CD4-positive, CD25-positive, alpha-beta regulatory T cell (primary cell): ENCODE results near the gene IFTAP. TPM values are rescaled to one million over a fixed set of nuclear protein-coding genes. Genes with fewer than 3 reads are reported as not detected.

Source experiments
- ATAC-seq, 2 donors: fragments of 150-1000 bp; cut with Tn5 transposase; one replicate each; pipeline ENCODE4 v1.10.0; 2021; ENCODE audit warnings: low read depth in 2 of 2, moderate number of reproducible peaks in 2 of 2, moderate library complexity in 1 of 2
- DNase-seq, 3 donors: peaks; one replicate each; pipeline versions ENCODE4 v3.0.0 to v3.0.0-alpha.2; 2012 to 2022; ENCODE audit warnings: mixed read lengths in 1 of 3
- H3K27ac ChIP-seq: one replicate; pipeline ENCODE4 v1.7.0; 2013; ENCODE audit warnings: mild to moderate bottlenecking, low read length; ENCODE audit not compliant: insufficient read depth, poor library complexity, severe bottlenecking
- H3K27me3 ChIP-seq: one replicate; pipeline ENCODE4 v1.7.0; 2013; ENCODE audit warnings: low read length; ENCODE audit not compliant: control insufficient read depth, insufficient read depth
- H3K36me3 ChIP-seq: one replicate; pipeline ENCODE4 v1.7.0; 2013; ENCODE audit warnings: mild to moderate bottlenecking, low read length, moderate library complexity; ENCODE audit not compliant: control insufficient read depth, insufficient read depth
- H3K4me1 ChIP-seq: 2 replicates; pipeline ENCODE4 v1.7.0; 2013; ENCODE audit warnings: mild to moderate bottlenecking, low read length; ENCODE audit not compliant: insufficient read depth, control insufficient read depth, poor library complexity, severe bottlenecking
- H3K4me3 ChIP-seq: one replicate; pipeline ENCODE4 v1.7.0; 2013; ENCODE audit warnings: low read depth, mild to moderate bottlenecking, low read length, moderate library complexity
- H3K9me3 ChIP-seq, 2 experiments: 1 replicate in 1 of 2; 2 replicates in 1 of 2; pipeline ENCODE4 v1.7.0; 2013; ENCODE audit warnings: low read length in 2 of 2, mild to moderate bottlenecking in 1 of 2, moderate library complexity in 1 of 2; ENCODE audit not compliant: control insufficient read depth in 2 of 2
- H3K27ac Mint-ChIP-seq, 3 donors: one replicate each; pipeline ENCODE4 v1.8.0; 2020 to 2022; ENCODE audit warnings: mild to moderate bottlenecking in 3 of 3, mixed read lengths in 3 of 3, moderate library complexity in 2 of 3
- H3K27me3 Mint-ChIP-seq: one replicate; pipeline ENCODE4 v1.8.0; 2022; ENCODE audit warnings: mild to moderate bottlenecking, mixed read lengths
- H3K36me3 Mint-ChIP-seq: one replicate; pipeline ENCODE4 v1.8.0; 2020; ENCODE audit warnings: mixed read lengths
- H3K4me1 Mint-ChIP-seq, 4 donors: one replicate each; pipeline ENCODE4 v1.8.0; 2020 to 2022; ENCODE audit warnings: mixed read lengths in 4 of 4, mild to moderate bottlenecking in 1 of 4
- H3K4me3 Mint-ChIP-seq, 4 donors: one replicate each; pipeline ENCODE4 v1.8.0; 2020 to 2022; ENCODE audit warnings: mild to moderate bottlenecking in 4 of 4, mixed read lengths in 4 of 4, moderate library complexity in 3 of 4
- H3K9me3 Mint-ChIP-seq, 7 donors: one replicate each; pipeline ENCODE4 v1.8.0; 2020 to 2022; ENCODE audit warnings: mixed read lengths in 7 of 7, mild to moderate bottlenecking in 3 of 7, moderate library complexity in 2 of 7
- polyA plus RNA-seq, 4 donors: library from polyadenylated mRNA; unstranded; fragments of 300-500 nt; fragmentation: Illumina TruSeq; gene quantifications; one replicate each; pipeline ENCODE4 v1.2.3, GENCODE V29; 2021
- total RNA-seq: library from RNA; stranded (reverse); gene quantifications from one replicate; pipeline ENCODE4 v1.2.3, GENCODE V29; 2022

The IFTAP gene
- total and polyA plus RNA-seq, 5 donors from 2014 or later, result 0.71 to 3.8 (median 2.5) TPM; not detected in 1

DNA sequence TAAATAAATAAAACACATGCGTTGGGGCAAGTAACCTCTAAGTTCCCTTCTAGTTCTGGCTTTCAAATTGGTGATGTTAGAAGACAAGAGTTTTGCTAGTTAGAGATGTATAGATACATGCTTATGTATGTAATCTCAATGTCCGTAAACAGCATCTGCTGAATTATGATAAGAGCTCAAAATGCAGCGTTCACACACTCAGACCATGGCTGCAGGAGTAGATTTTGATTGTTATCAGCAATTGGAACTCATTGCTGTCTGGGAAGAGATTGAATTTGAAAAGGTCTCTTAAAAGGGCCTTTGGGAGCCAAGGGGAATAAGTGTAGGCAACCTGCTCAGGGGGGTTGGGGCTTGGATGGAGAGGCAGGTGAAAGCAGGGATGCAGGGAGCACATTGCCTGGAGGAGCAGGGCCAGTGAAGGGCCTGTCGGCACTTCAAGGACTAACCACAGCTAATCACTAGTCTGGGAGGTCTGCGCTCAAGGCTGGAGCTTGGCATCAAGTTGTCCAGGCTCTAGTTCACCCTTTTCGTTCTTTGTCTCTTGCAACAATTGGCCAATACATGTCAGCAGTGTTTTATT lies 29.2 kb upstream of the IFTAP start:
- peaks cover 0 to 5% (median 0%) of the 10 kb centered on the region in 7 donors for H3K9me3 Mint-ChIP-seq
- no peak for DNase-seq
- H3K36me3 Mint-ChIP-seq, result no peaks in the 10 kb centered on the region
- peaks cover 22% of the 10 kb centered on the region for H3K27me3 Mint-ChIP-seq
- Histone ChIP-seq H3K9me3 (no peaks in the 10 kb centered on the region), H3K27me3 (peaks cover 9% of the 10 kb centered on the region), H3K36me3 (no peaks in the 10 kb centered on the region), H3K4me1 (no peaks in the 10 kb centered on the region), H3K4me3 (no peak overlapping the region), H3K27ac (no peak overlapping the region)
- H3K4me1 Mint-ChIP-seq, result peaks cover 0 to 12% (median 6%) of the 10 kb centered on the region in 4 donors
- H3K4me3 Mint-ChIP-seq, result no peak overlapping the region
- H3K27ac Mint-ChIP-seq, result peak overlapping the region in 1 of 3 donors; percentile 50
- no peak for ATAC-seq

DNA sequence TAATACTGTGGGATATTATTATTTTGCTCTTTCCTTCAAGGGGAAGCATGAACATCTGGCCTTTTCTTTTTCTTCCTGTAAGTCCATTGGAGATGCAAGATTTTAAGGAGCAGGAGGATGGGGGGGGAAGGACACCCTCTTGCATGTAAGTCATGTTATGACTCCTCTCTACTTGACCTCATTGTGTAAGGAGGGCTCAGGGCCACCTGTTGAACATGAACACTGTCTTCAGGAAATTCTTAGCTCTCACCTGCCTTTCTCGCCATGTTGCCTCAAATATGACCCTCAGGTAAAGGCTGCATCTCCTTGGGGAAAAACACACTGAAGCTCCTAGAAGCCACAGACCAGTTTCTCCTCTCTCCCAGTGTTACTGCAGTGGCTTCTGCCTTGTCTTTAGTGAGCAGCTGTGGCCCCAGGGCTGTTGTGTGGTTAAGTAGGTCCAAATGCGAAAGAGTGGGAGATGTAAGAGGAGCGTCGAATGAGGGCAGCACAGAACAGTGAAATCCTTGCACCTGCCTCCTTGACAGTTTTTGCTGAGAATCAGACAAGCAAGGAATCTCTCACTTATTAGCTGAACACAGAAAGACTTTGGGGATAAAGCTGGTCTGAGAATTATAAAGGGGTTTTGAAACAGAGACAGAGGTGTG lies 27.8 kb upstream of the IFTAP start:
- H3K4me1 Mint-ChIP-seq, result peaks cover 0 to 12% (median 6%) of the 10 kb centered on the region in 4 donors
- Histone ChIP-seq H3K27me3 (peaks cover 9% of the 10 kb centered on the region), H3K4me1 (no peaks in the 10 kb centered on the region), H3K36me3 (no peaks in the 10 kb centered on the region), H3K4me3 (no peak overlapping the region), H3K9me3 (no peaks in the 10 kb centered on the region), H3K27ac (no peak overlapping the region)
- H3K36me3 Mint-ChIP-seq, result no peaks in the 10 kb centered on the region
- H3K4me3 Mint-ChIP-seq, result no peak overlapping the region
- H3K27me3 Mint-ChIP-seq, result peaks cover 22% of the 10 kb centered on the region
- ATAC-seq (no peak), DNase-seq (no peak)
- peaks cover 0 to 3% (median 0%) of the 10 kb centered on the region in 7 donors for H3K9me3 Mint-ChIP-seq
- no peak overlapping the region for H3K27ac Mint-ChIP-seq

DNA sequence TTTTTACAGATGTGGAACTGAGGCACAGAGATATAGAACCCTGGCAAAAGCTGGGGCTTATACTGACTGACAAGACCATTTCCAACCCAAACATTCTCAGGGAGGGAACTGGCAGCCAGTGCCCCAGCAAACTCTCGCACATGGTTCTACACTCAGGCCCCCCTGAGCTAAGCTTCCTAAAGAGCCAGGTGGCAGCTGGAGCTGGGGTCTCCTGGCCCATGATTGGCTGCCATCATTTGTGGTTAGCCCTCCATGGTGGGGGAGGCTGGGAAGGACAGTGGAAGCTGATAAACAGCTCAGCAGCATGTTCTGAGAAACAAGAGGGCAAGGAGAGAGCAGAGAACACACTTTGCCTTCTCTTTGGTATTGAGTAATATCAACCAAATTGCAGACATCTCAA lies 26.6 kb upstream of the IFTAP start, which contains the start of gene RAG1:
RAG1 (plus strand) TSS at position 314 of the 400 bp plus-strand sequence. CDS start 5,298 bp downstream, outside the sequence.
- H3K27me3 ChIP-seq, result peaks cover 9% of the 10 kb centered on the region
- H3K36me3 Mint-ChIP-seq, result no peaks in the 10 kb centered on the region
- ATAC-seq, result no peak
- no peaks in the 10 kb centered on the region for H3K9me3 Mint-ChIP-seq
- H3K4me1 Mint-ChIP-seq, result peaks cover 0 to 12% (median 6%) of the 10 kb centered on the region in 4 donors
- H3K27ac ChIP-seq, result no peak within 1 kb of the TSS
- no peak for DNase-seq
- H3K27ac Mint-ChIP-seq, result no peak within 1 kb of the TSS
- no peak within 1 kb of the TSS for H3K4me3 Mint-ChIP-seq
- no peaks in the 10 kb centered on the region for H3K4me1 ChIP-seq
- no peaks in the 10 kb centered on the region for H3K36me3 ChIP-seq
- peaks cover 21% of the 10 kb centered on the region for H3K27me3 Mint-ChIP-seq
- no peak within 1 kb of the TSS for H3K4me3 ChIP-seq
- no peaks in the 10 kb centered on the region for H3K9me3 ChIP-seq

DNA sequence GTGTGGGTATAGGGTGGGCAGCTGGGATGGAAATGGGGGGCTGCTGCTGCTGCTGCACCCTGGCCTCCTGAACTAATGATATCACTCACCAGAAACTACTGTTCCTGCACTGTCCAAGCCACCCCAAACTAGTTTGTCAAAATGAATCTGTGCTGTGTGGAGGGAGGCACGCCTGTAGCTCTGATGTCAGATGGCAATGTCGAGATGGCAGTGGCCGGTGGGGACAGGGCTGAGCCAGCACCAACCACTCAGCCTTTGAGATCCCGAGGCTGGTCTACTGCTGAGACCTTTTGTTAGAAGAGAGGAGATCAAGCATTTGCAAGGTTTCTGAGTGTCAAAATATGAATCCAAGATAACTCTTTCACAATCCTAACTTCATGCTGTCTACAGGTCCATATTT lies 25.2 kb upstream of the IFTAP start:
- Histone ChIP-seq H3K27ac (no peak overlapping the region), H3K4me1 (no peaks in the 10 kb centered on the region), H3K4me3 (no peak overlapping the region), H3K9me3 (no peaks in the 10 kb centered on the region), H3K27me3 (peaks cover 6% of the 10 kb centered on the region), H3K36me3 (no peaks in the 10 kb centered on the region)
- H3K27me3 Mint-ChIP-seq, result peaks cover 19% of the 10 kb centered on the region
- no peak overlapping the region for H3K27ac Mint-ChIP-seq
- H3K9me3 Mint-ChIP-seq, result no peaks in the 10 kb centered on the region
- H3K4me1 Mint-ChIP-seq, result peaks cover 0 to 11% (median 6%) of the 10 kb centered on the region in 4 donors
- H3K36me3 Mint-ChIP-seq, result no peaks in the 10 kb centered on the region
- DNase-seq, result no peak
- H3K4me3 Mint-ChIP-seq, result no peak overlapping the region
- ATAC-seq, result no peak

DNA sequence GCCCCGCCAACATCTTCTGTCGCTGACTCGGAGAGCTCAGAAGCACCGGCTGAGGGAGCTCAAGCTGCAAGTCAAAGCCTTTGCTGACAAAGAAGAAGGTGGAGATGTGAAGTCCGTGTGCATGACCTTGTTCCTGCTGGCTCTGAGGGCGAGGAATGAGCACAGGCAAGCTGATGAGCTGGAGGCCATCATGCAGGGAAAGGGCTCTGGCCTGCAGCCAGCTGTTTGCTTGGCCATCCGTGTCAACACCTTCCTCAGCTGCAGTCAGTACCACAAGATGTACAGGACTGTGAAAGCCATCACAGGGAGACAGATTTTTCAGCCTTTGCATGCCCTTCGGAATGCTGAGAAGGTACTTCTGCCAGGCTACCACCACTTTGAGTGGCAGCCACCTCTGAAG lies 19.8 kb upstream of the IFTAP start:
- ATAC-seq (no peak), DNase-seq (no peak)
- Mint-ChIP-seq H3K9me3 (no peaks in the 10 kb centered on the region), H3K36me3 (no peaks in the 10 kb centered on the region), H3K27ac (no peak overlapping the region), H3K27me3 (peaks cover 6% of the 10 kb centered on the region), H3K4me3 (no peak overlapping the region), H3K4me1 (no peaks in the 10 kb centered on the region)
- Histone ChIP-seq H3K36me3 (no peaks in the 10 kb centered on the region), H3K27ac (no peak overlapping the region), H3K27me3 (no peaks in the 10 kb centered on the region), H3K4me1 (no peaks in the 10 kb centered on the region), H3K4me3 (no peak overlapping the region), H3K9me3 (no peaks in the 10 kb centered on the region)

DNA sequence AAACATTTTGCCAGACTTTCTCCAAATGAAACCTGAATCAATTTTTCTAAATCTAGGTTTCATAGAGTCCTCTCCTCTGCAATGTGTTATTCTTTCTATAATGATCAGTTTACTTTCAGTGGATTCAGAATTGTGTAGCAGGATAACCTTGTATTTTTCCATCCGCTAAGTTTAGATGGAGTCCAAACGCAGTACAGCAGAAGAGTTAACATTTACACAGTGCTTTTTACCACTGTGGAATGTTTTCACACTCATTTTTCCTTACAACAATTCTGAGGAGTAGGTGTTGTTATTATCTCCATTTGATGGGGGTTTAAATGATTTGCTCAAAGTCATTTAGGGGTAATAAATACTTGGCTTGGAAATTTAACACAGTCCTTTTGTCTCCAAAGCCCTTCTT lies 16.9 kb upstream of the IFTAP start:
- H3K9me3 ChIP-seq, result no peaks in the 10 kb centered on the region

DNA sequence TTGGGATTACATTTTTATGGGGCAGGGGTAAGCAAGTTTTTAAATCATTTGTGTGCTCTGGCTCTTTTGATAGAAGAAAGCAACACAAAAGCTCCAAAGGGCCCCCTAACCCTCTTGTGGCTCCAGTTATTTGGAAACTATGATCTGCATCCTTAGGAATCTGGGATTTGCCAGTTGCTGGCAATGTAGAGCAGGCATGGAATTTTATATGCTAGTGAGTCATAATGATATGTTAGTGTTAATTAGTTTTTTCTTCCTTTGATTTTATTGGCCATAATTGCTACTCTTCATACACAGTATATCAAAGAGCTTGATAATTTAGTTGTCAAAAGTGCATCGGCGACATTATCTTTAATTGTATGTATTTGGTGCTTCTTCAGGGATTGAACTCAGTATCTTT lies 16.4 kb upstream of the IFTAP start:
- H3K27ac Mint-ChIP-seq, result no peak overlapping the region
- H3K27me3 ChIP-seq, result no peaks in the 10 kb centered on the region

More for the DNA sequence above, 16.9 kb upstream of the IFTAP start:
- Histone ChIP-seq H3K4me3 (no peak overlapping the region), H3K27me3 (no peaks in the 10 kb centered on the region), H3K27ac (no peak overlapping the region), H3K4me1 (no peaks in the 10 kb centered on the region), H3K36me3 (no peaks in the 10 kb centered on the region)
- Mint-ChIP-seq H3K9me3 (peaks cover 0 to 8% (median 0%) of the 10 kb centered on the region in 7 donors), H3K27ac (no peak overlapping the region), H3K4me3 (no peak overlapping the region), H3K36me3 (no peaks in the 10 kb centered on the region), H3K4me1 (no peaks in the 10 kb centered on the region), H3K27me3 (peaks cover 4% of the 10 kb centered on the region)
- DNase-seq, result no peak
- no peak for ATAC-seq

DNA sequence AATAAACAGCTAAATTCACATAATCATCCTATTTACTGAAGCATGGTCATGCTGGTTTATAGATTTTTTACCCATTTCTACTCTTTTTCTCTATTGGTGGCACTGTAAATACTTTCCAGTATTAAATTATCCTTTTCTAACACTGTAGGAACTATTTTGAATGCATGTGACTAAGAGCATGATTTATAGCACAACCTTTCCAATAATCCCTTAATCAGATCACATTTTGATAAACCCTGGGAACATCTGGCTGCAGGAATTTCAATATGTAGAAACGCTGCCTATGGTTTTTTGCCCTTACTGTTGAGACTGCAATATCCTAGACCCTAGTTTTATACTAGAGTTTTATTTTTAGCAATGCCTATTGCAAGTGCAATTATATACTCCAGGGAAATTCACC lies 15.8 kb upstream of the IFTAP start:
- no peak overlapping the region for H3K4me3 ChIP-seq
- no peaks in the 10 kb centered on the region for H3K27me3 ChIP-seq
- Mint-ChIP-seq H3K36me3 (no peaks in the 10 kb centered on the region), H3K27ac (no peak overlapping the region), H3K27me3 (peaks cover 4% of the 10 kb centered on the region), H3K9me3 (peaks cover 0 to 8% (median under 1%) of the 10 kb centered on the region in 7 donors), H3K4me1 (no peaks in the 10 kb centered on the region), H3K4me3 (no peak overlapping the region)
- ATAC-seq, result no peak
- no peaks in the 10 kb centered on the region for H3K4me1 ChIP-seq
- no peak for DNase-seq
- no peak overlapping the region for H3K27ac ChIP-seq
- no peaks in the 10 kb centered on the region for H3K36me3 ChIP-seq
- H3K9me3 ChIP-seq, result no peaks in the 10 kb centered on the region

More for the DNA sequence above, 16.4 kb upstream of the IFTAP start:
- Histone ChIP-seq H3K4me1 (no peaks in the 10 kb centered on the region), H3K27ac (no peak overlapping the region), H3K36me3 (no peaks in the 10 kb centered on the region), H3K4me3 (no peak overlapping the region), H3K9me3 (no peaks in the 10 kb centered on the region)
- no peaks in the 10 kb centered on the region for H3K4me1 Mint-ChIP-seq
- DNase-seq (no peak), ATAC-seq (no peak)
- H3K4me3 Mint-ChIP-seq, result no peak overlapping the region
- H3K9me3 Mint-ChIP-seq, result peaks cover 0 to 8% (median 0%) of the 10 kb centered on the region in 7 donors
- peaks cover 4% of the 10 kb centered on the region for H3K27me3 Mint-ChIP-seq
- H3K36me3 Mint-ChIP-seq, result no peaks in the 10 kb centered on the region
